NCI-H345 treated with DMSO at 0.1 percent for 48 hours (cell line): ENCODE measurements around the gene KIAA0408.
"Not testable (repeated sequence)": the region's sequence is repeated elsewhere in the genome, so short reads cannot be mapped to it uniquely, and the experiment has no call there.

ENCODE experiments used
- DNase-seq: peaks from one replicate; lab custom pipeline; 2025; ENCODE audit not compliant: unreplicated experiment; lab: John Stamatoyannopoulos, UW

KIAA0408 gene

DNA sequence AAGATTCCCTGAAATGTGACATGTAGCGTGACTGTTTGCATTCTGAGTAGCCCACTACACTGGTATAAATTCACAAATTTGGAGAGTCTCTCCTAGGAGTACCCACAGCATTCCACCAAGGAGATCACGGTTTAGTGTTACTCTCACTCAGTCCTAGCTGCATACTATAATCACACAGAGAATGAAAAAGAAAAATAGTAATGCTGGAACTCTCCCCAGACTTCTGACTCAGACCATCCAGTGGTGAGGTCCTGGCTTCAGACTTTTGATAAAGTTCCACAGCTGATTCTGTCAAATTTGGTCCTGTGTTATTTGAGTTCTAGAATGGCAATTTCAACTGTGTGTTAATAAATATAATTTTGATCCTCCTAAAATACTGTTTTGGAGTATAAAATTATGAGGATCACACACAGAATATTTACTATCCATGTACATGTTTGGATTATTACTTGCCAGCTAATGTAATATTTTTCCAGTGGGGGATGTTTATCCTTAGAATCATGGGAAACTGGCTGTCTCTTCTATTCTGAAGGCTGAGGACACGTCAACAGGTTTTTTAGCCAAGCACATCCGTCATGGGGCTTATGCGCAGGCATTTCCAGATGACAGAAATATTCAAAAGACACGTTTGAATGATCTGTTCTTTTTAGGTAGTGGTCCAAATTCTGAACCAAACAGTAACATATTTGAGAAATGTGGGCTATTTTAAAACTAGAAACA, 5.1 kb upstream of the KIAA0408 start:
- no peak for DNase-seq

GRCh38 chr6:127463056-127463455, 3.9 kb upstream of the KIAA0408 start:
- no peak for DNase-seq

DNA sequence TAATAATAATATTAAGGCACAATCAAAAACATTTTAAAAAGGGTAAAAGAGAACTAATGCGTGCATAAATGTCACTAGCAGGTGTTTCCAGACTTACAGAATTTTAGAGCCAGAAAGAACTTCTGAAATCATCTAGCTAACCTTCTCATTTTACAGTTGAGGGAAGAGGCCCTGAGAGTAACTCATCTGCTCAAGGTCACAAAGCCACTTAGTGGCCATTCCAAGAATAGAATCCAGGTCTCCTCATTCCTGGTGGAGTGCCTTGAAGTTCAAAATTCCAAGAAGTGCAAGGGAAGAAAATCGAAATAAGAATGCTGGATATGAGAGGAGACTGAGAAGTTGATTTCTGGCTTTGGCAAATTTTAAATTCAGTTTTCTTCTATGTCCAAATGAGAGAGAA, 3.2 kb upstream of the KIAA0408 start:
- DNase-seq: no peak

DNA sequence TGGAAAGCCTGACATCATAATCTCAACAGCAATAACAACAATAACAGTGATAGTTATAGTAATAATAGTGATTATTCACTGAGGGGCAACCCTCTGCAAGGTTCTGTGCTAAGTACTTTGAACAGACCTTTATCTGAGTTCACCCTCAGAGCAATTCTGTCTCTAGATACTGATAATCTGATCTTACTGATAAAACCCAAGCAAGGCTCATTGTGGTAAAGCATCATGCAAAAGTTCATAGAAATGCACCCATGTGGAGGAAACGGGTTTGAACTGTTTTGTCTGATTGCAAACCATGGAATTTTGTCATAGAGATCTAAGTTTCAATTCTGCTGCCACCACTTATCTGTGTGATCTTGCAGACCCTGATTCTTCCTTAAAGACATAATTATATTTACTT, 1.3 kb upstream of the KIAA0408 start:
- no peak for DNase-seq

DNA sequence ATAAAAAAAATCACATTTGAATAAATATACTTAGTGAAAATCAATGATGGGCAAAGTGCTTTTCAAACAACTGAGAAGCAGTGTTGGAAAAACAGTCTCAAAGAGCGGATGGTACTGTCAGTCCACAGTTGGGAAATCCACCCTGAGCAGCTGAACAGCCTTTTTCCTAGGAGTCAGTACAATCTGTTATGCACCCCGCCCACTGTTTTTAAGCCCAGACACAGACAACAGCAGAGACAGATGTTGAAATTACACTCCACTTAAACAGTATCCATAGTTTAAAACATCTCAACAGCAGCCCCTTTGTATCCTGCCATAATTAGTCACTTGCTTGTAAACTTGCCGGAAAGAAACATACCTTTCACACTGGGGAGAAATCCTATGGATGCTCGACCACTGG, 372 bp downstream of the KIAA0408 start:
- no peak for DNase-seq

GRCh38 chr6:127458222-127458621, 967 bp downstream of the KIAA0408 start:
- no peak for DNase-seq

DNA sequence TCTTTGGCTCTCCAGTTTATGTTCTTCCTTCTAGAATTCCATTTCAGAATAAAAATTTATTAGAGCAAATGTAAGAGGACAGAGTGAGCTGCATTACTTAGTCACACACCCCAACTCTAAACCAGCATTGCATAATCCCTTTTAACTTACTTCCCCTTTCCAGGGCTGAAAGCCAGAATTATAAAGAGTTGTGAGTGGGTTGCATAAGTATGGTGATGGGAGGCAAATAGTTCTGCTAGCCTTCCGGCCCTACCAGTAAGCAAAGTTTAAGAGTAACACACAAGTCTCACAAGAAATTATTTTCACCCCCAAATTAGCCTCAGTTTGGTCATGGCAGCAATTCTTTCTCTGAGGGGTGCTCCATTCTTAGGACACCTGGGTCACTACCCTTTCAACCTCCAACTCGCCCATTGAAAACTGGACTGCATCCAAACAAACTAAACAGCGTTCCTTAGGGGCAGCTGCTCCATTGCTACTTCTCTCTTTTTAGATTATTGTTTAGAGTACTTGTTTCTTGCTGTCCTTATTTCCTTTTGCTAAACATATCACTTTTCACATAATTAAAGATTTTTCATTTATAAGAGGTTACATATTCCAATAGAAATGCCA, 1.6 kb downstream of the KIAA0408 start:
- no peak for DNase-seq

- no peak for DNase-seq
These were observed 2.7 kb downstream of the KIAA0408 start for GRCh38 chr6:127456465-127456864.

GRCh38 chr6:127453845-127454619, 5.2 kb downstream of the KIAA0408 start:
- no peak for DNase-seq

GRCh38 chr6:127452803-127453202, 6.4 kb downstream of the KIAA0408 start:
- DNase-seq: no peak

DNA sequence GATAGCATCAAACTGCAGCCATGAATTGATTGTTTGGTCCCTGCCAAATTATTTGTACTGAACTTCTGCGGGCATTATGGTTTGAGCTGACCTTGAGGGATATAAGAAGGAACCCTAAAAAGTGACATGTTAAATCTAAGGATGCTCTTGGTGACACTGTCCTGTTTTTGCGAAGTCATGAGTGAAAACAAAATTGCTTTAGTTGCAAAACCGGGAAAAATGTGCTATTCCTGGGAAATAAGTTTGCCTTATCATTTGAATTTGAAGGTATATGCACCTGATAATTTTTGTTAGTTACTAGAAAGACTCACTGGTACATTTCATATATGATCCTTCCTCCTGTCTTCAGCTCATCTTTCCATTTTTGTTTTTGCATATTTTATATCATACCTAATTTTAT, 7.8 kb downstream of the KIAA0408 start:
- DNase-seq: no peak

- no peak for DNase-seq
These were observed 11.4 kb downstream of the KIAA0408 start for GRCh38 chr6:127447780-127448179.

DNA sequence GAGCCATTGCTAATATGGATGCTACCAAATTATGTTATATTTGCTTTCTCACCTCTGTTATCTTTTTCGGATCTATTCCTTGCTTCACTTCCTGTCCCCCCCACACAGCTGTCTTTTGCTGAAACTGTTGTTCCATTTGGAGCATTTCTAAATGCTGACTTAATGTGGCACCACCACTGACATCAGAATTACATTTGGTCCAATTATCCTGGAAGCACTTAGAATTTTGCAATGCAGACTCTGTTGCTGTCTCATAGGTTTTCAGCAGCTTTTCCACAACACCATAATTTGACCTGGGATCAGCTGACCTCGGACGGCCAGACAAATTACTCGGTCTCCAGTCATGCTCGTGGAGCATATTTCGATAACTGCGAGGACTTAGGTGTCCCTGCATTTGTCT, 12.8 kb downstream of the KIAA0408 start:
- DNase-seq: no peak

- no peak for DNase-seq
These were observed 17.3 kb downstream of the KIAA0408 start for GRCh38 chr6:127441881-127442280.

GRCh38 chr6:127439718-127440117, 19.5 kb downstream of the KIAA0408 start:
- no peak for DNase-seq

- DNase-seq: no peak
These were observed 22.5 kb downstream of the KIAA0408 start for GRCh38 chr6:127436578-127437110.

DNA sequence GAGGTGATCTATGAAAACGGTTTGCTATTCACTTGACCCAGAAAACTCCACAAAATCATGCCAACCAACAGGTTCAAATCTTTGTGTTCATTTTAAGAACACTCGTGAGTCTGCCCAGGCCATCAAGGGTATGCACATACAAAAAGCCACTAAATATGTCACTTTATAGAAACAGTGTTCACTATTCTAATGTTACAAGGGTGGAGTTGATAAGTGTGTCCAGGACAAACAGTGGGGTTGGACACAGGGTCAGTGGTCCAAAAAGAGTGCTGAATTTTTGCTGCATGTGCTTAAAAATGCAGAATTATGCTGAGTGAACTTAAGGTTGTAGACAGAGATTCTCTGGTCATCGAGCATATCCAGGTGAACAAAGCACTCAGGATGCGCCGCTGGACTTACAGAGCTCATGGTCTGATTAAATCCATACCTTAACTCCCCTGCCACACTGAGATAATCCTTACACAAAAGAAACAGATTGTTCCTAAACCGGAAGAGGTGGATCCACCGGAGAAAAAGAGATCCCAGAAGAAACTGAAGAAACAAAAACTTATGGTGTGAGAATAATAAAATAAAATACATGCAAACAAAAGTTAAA, 23.5 kb downstream of the KIAA0408 start:
- DNase-seq: no peak

- no peak for DNase-seq
These were observed 24.5 kb downstream of the KIAA0408 start for GRCh38 chr6:127434651-127435050.

GRCh38 chr6:127428562-127428961, 30.6 kb downstream of the KIAA0408 start:
- DNase-seq: not testable (repeated sequence)

DNA sequence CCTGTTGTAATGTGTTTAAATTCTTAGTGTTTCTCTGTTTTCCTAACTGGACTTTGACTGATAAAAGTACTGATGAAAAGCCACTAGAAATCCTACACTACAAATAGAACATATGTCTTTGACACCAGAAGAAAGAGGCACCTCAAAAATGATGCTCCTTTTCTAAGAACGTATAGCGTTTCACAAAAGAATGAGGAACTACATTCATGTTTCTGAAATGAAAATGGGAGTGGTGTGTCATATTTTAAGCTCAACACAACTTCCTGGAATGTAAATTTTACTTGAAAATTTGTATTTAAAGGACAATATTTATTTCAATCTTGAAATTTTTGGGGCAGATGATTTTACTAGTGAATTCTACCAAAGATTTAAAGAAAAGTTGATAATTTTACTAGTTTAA, 35.3 kb downstream of the KIAA0408 start:
- no peak for DNase-seq

DNA sequence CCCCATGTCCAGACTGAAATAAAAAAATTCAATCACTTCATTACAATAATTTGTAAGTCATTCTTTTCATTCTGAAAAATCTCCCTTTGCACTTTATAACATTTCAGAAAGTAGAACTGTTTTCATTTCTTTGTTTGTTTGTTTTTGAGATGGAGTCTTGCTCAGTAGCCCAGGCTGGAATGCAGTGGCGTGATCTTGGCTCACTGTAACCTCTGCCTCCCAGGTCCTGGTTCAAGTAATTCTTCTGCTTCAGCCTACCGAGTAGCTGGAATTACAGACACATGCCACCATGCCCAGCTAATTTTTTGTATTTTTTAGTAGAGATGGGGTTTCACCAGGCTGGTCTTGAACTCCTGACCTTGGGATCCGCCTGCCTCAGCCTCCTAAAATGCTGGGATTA, 38.0 kb downstream of the KIAA0408 start:
- not testable (repeated sequence) for DNase-seq
